A673 (cell line): ENCODE data around the gene LTBP2. TPM values are rescaled to one million over a fixed set of nuclear protein-coding genes. Genes with fewer than 3 reads are reported as not detected.

Experiments used
- BruUV-seq: library from RNA; stranded (reverse); fragments of 400-500 nt; replicated peaks from 2 replicates; lab custom pipeline; 2021; lab: Mats Ljungman, UMichigan
- CTCF ChIA-PET: fragments of 300-600 bp; sonication (Branson Sonifier 250); formaldehyde crosslinking; loops from one replicate; lab custom pipeline; 2022; ENCODE audit warnings: antibody characterized with exemption; lab: Charles Lee
- POLR2A ChIA-PET: fragments of 300-600 bp; sonication (Branson Sonifier 250); formaldehyde crosslinking; loops from one replicate; lab custom pipeline; 2022; ENCODE audit warnings: antibody characterized with exemption; ENCODE audit not compliant: low non-redundant PET; lab: Charles Lee
- DNase-seq: peaks from one replicate; pipeline ENCODE4 v3.0.0-alpha.2; 2015; ENCODE audit warnings: low spot score
- H3K27ac ChIP-seq: fragments of 200-600 bp; sonication (generic); 2 replicates; pipeline ENCODE4 v1.5.1; 2016; ENCODE audit warnings: mixed run types, low read depth, mild to moderate bottlenecking, mixed read lengths, antibody characterized with exemption, low read length; ENCODE audit not compliant: poor library complexity, severe bottlenecking
- H3K27me3 ChIP-seq: fragments of 200-600 bp; sonication (generic); replicated peaks from 2 replicates; pipeline ENCODE4 v1.6.1; 2017; ENCODE audit warnings: mixed run types, low read depth, mild to moderate bottlenecking, mixed read lengths, antibody characterized with exemption, low read length; ENCODE audit not compliant: insufficient read depth, poor library complexity
- H3K36me3 ChIP-seq: fragments of 200-600 bp; sonication (generic); 2 replicates; pipeline ENCODE4 v1.6.1; 2016; ENCODE audit warnings: mixed run types, mild to moderate bottlenecking, mixed read lengths, antibody characterized with exemption, low read length; ENCODE audit not compliant: insufficient read depth, poor library complexity, severe bottlenecking
- H3K4me1 ChIP-seq: fragments of 200-600 bp; sonication (generic); 2 replicates; pipeline ENCODE4 v1.6.1; 2017; ENCODE audit warnings: mixed run types, mild to moderate bottlenecking, mixed read lengths, antibody characterized with exemption, low read length; ENCODE audit not compliant: insufficient read depth, poor library complexity, severe bottlenecking
- H3K4me3 ChIP-seq: fragments of 200-600 bp; sonication (generic); 2 replicates; pipeline ENCODE4 v1.5.1; 2016; ENCODE audit warnings: low read depth, mixed run types, mild to moderate bottlenecking, mixed read lengths, low read length; ENCODE audit not compliant: poor library complexity, severe bottlenecking
- H3K9me3 ChIP-seq: fragments of 200-600 bp; sonication (generic); 2 replicates; pipeline ENCODE4 v1.6.1; 2016; ENCODE audit warnings: mixed run types, low read depth, mild to moderate bottlenecking, mixed read lengths, antibody characterized with exemption, low read length; ENCODE audit not compliant: poor library complexity, severe bottlenecking
- EZH2 ChIP-seq: fragments of 200-600 bp; sonication (generic); IDR thresholded peaks from 2 replicates; pipeline ENCODE4 v1.6.1; 2017; ENCODE audit warnings: borderline replicate concordance, low read depth, mild to moderate bottlenecking, mixed read lengths, antibody characterized with exemption, low read length; ENCODE audit not compliant: poor library complexity, severe bottlenecking
- intact Hi-C: fragments of 100-400 bp; cut with micrococcal nuclease; formaldehyde crosslinking; loops from one replicate; pipeline ENCODE4 v1.10.0; 2022; ENCODE audit not compliant: unreplicated experiment
- total RNA-seq: library from RNA; stranded (reverse); gene quantifications from 2 replicates; pipeline ENCODE4 v1.2.3, GENCODE V29; 2021
- TF ChIP-seq, protein P1 (sequence below): fragments of 300-800, 200-600 bp; sonication (generic); conservative IDR thresholded peaks from 2 replicates; pipeline ENCODE4 v1.5.1; 2017; ENCODE audit warnings: low read depth, mild to moderate bottlenecking, antibody characterized with exemption, low read length, moderate library complexity, mixed read lengths

Gene LTBP2
- total RNA-seq, 1 experiment from 2014 or later, result 0.26 TPM

GRCh38 chr14:74569387-74569786, 42.6 kb downstream of the LTBP2 start:
- no peaks in the 10 kb centered on the region for H3K36me3 ChIP-seq
- DNase-seq, result no peak
- TF ChIP-seq, protein P1, sequence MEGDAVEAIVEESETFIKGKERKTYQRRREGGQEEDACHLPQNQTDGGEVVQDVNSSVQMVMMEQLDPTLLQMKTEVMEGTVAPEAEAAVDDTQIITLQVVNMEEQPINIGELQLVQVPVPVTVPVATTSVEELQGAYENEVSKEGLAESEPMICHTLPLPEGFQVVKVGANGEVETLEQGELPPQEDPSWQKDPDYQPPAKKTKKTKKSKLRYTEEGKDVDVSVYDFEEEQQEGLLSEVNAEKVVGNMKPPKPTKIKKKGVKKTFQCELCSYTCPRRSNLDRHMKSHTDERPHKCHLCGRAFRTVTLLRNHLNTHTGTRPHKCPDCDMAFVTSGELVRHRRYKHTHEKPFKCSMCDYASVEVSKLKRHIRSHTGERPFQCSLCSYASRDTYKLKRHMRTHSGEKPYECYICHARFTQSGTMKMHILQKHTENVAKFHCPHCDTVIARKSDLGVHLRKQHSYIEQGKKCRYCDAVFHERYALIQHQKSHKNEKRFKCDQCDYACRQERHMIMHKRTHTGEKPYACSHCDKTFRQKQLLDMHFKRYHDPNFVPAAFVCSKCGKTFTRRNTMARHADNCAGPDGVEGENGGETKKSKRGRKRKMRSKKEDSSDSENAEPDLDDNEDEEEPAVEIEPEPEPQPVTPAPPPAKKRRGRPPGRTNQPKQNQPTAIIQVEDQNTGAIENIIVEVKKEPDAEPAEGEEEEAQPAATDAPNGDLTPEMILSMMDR, result no peak
- no peak for TF ChIP-seq EZH2
- ChIA-PET POLR2A (no interaction called here), CTCF (no interaction called here)
- H3K27me3 ChIP-seq, result no peaks in the 10 kb centered on the region
- intact Hi-C loops, result no loop called here
- no peaks in the 10 kb centered on the region for H3K9me3 ChIP-seq
- H3K27ac ChIP-seq, result no peak overlapping the region
- H3K4me3 ChIP-seq, result no peak overlapping the region
- H3K4me1 ChIP-seq, result peaks cover 7% of the 10 kb centered on the region
- BruUV-seq, result no TSS peak

GRCh38 chr14:74568911-74569310, 43.1 kb downstream of the LTBP2 start:
- H3K4me3 ChIP-seq, result no peak overlapping the region
- no peaks in the 10 kb centered on the region for H3K27me3 ChIP-seq
- ChIA-PET POLR2A (no interaction called here), CTCF (no interaction called here)
- DNase-seq, result no peak
- no peaks in the 10 kb centered on the region for H3K9me3 ChIP-seq
- BruUV-seq, result no TSS peak
- H3K4me1 ChIP-seq, result peaks cover 7% of the 10 kb centered on the region
- no peaks in the 10 kb centered on the region for H3K36me3 ChIP-seq
- H3K27ac ChIP-seq, result no peak overlapping the region
- no peak for TF ChIP-seq EZH2
- TF ChIP-seq, protein P1, result no peak
- intact Hi-C loops, result no loop called here

GRCh38 chr14:74568380-74568649, 43.7 kb downstream of the LTBP2 start:
- no peak for TF ChIP-seq EZH2
- TF ChIP-seq, protein P1, result no peak
- BruUV-seq, result no TSS peak

More at GRCh38 chr14:74568380-74568649, 43.7 kb downstream of the LTBP2 start:
- Histone ChIP-seq H3K27ac (no peak overlapping the region), H3K4me3 (no peak overlapping the region), H3K27me3 (no peaks in the 10 kb centered on the region), H3K9me3 (no peaks in the 10 kb centered on the region), H3K36me3 (no peaks in the 10 kb centered on the region), H3K4me1 (peaks cover 7% of the 10 kb centered on the region)
- CTCF ChIA-PET, result no interaction called here
- POLR2A ChIA-PET, result no interaction called here
- no peak for DNase-seq
- intact Hi-C loops, result no loop called here
